Kidney glomerular epithelial cell (primary cell): ENCODE data around the gene ZBTB4.
A peak's percentile ranks its signal among the peaks of the same experiment; 100 is the strongest.

Experiments used
- DNase-seq: peaks from one replicate; lab custom pipeline; 2025; lab: John Stamatoyannopoulos, UW

Gene ZBTB4

GRCh38 chr17:7441266-7441665 lies 38.2 kb downstream of the ZBTB4 start:
- DNase-seq: no peak

- DNase-seq: peak; percentile 33
Measured at GRCh38 chr17:7440834-7441195, 38.6 kb downstream of the ZBTB4 start.

- DNase-seq: peak; percentile 25
Measured at GRCh38 chr17:7440113-7440833, 39.2 kb downstream of the ZBTB4 start.

- no peak for DNase-seq
Measured at GRCh38 chr17:7439462-7440112, 39.8 kb downstream of the ZBTB4 start, which contains the start of gene FGF11. FGF11 (plus strand) TSS chr17:7439512; CDS start chr17:7439621, 109 bp downstream.

GRCh38 chr17:7438656-7439460 lies 40.6 kb downstream of the ZBTB4 start:
- no peak for DNase-seq

GRCh38 chr17:7437950-7438614 lies 41.3 kb downstream of the ZBTB4 start:
- no peak for DNase-seq

- no peak for DNase-seq
Measured at GRCh38 chr17:7437369-7437863, 42.0 kb downstream of the ZBTB4 start.

GRCh38 chr17:7436556-7437368 lies 42.7 kb downstream of the ZBTB4 start:
- DNase-seq: peak; percentile 40

GRCh38 chr17:7435676-7436555 lies 43.5 kb downstream of the ZBTB4 start:
- DNase-seq: no peak

GRCh38 chr17:7432296-7432695 lies 47.1 kb downstream of the ZBTB4 start:
- no peak for DNase-seq

- DNase-seq: no peak
Measured at GRCh38 chr17:7431231-7431630, 48.2 kb downstream of the ZBTB4 start.

GRCh38 chr17:7429722-7430121 lies 49.7 kb downstream of the ZBTB4 start:
- DNase-seq: no peak

- DNase-seq: no peak
Measured at GRCh38 chr17:7428557-7428956, 50.9 kb downstream of the ZBTB4 start, which contains the start of gene SPEM3. SPEM3 (plus strand) TSS chr17:7428857; CDS start chr17:7428903, 46 bp downstream.

GRCh38 chr17:7427549-7427948 lies 51.9 kb downstream of the ZBTB4 start:
- no peak for DNase-seq

- DNase-seq: no peak
Measured at GRCh38 chr17:7426896-7427489, 52.4 kb downstream of the ZBTB4 start.

GRCh38 chr17:7426203-7426863 lies 53.1 kb downstream of the ZBTB4 start:
- no peak for DNase-seq

- no peak for DNase-seq
Measured at GRCh38 chr17:7425756-7426155, 53.7 kb downstream of the ZBTB4 start.

- DNase-seq: no peak
Measured at GRCh38 chr17:7425316-7425715, 54.1 kb downstream of the ZBTB4 start, which contains the start of gene SPEM2. SPEM2 (plus strand) TSS chr17:7425616; CDS start chr17:7425689, 73 bp downstream.

GRCh38 chr17:7423679-7424078 lies 55.8 kb downstream of the ZBTB4 start:
- no peak for DNase-seq
